OCI-LY7 (cell line): ENCODE data around the gene SP110. TPM values are rescaled to one million over a fixed set of nuclear protein-coding genes. Genes with fewer than 3 reads are reported as not detected.
A peak's percentile ranks its signal among the peaks of the same experiment; 100 is the strongest.

Experiments
- BruUV-seq: library from RNA; stranded (reverse); fragments of 400-500 nt; replicated peaks from 2 replicates; lab custom pipeline; 2021; lab: Mats Ljungman, UMichigan
- CTCF ChIA-PET: fragments of 300-600 bp; sonication (Branson Sonifier 250); formaldehyde crosslinking; loops from one replicate; lab custom pipeline; 2022; ENCODE audit warnings: antibody characterized with exemption; ENCODE audit not compliant: unreplicated experiment; lab: Charles Lee
- POLR2A ChIA-PET: fragments of 300-600 bp; sonication (Branson Sonifier 250); formaldehyde crosslinking; loops from one replicate; lab custom pipeline; 2022; ENCODE audit warnings: antibody characterized with exemption; lab: Charles Lee
- DNase-seq: peaks from one replicate; pipeline ENCODE4 v3.0.0-alpha.2; 2015; ENCODE audit warnings: low spot score
- H2AFZ ChIP-seq: fragments of 200-600 bp; sonication (generic), shearing (Covaris generic); 2 replicates; pipeline ENCODE4 v1.6.1; 2014; ENCODE audit warnings: mild to moderate bottlenecking, antibody characterized with exemption, low read length, moderate library complexity
- H3K27ac ChIP-seq: fragments of 200-600 bp; sonication (generic); 2 replicates; pipeline ENCODE4 v1.5.1; 2014; ENCODE audit warnings: mixed run types, low read depth, mild to moderate bottlenecking, moderate library complexity, low read length, inconsistent platforms; ENCODE audit not compliant: poor library complexity, severe bottlenecking
- H3K36me3 ChIP-seq: fragments of 200-600 bp; sonication (generic); 2 replicates; pipeline ENCODE4 v1.6.1; 2014; ENCODE audit warnings: mild to moderate bottlenecking, antibody characterized with exemption, low read length, moderate library complexity, mixed read lengths; ENCODE audit not compliant: insufficient read depth
- H3K4me1 ChIP-seq: fragments of 200-600 bp; sonication (generic); 2 replicates; pipeline ENCODE4 v1.5.1; 2014; ENCODE audit warnings: mild to moderate bottlenecking, low read length; ENCODE audit not compliant: insufficient read depth, poor library complexity, severe bottlenecking
- H3K4me2 ChIP-seq: fragments of 200-600 bp; sonication (generic); 2 replicates; pipeline ENCODE4 v1.6.1; 2014; ENCODE audit warnings: mild to moderate bottlenecking, low read length
- H3K4me3 ChIP-seq: fragments of 200-600 bp; sonication (generic); 2 replicates; pipeline ENCODE4 v1.5.1; 2014; ENCODE audit warnings: mild to moderate bottlenecking, low read depth, low read length; ENCODE audit not compliant: poor library complexity, severe bottlenecking
- H3K79me2 ChIP-seq: fragments of 200-600 bp; sonication (generic); 2 replicates; pipeline ENCODE4 v1.6.1; 2016; ENCODE audit warnings: low read depth, mild to moderate bottlenecking, low read length, moderate library complexity, mixed read lengths; ENCODE audit not compliant: insufficient read depth
- H3K9me2 ChIP-seq: fragments of 200-600 bp; sonication (generic); 2 replicates; pipeline ENCODE4 v1.6.1; 2016; ENCODE audit warnings: mild to moderate bottlenecking, low read length, mixed read lengths; ENCODE audit not compliant: insufficient read depth
- H3K9me3 ChIP-seq: fragments of 200-600 bp; sonication (generic); 2 replicates; pipeline ENCODE4 v1.6.1; 2014; ENCODE audit warnings: mild to moderate bottlenecking, mixed run types, low read length, mixed read lengths
- H4K20me1 ChIP-seq: fragments of 200-600 bp; sonication (generic); 2 replicates; pipeline ENCODE4 v1.6.1; 2014; ENCODE audit warnings: mild to moderate bottlenecking, antibody characterized with exemption, low read length, moderate library complexity, mixed read lengths; ENCODE audit not compliant: insufficient read depth
- CTCF ChIP-seq: fragments of 200-600 bp; sonication (generic); conservative IDR thresholded peaks from 2 replicates; pipeline ENCODE4 v1.5.1; 2014; ENCODE audit warnings: mild to moderate bottlenecking, antibody characterized with exemption, low read length, moderate library complexity, mixed read lengths
- EZH2phosphoT487 ChIP-seq: fragments of 200-600 bp; sonication (generic); IDR thresholded peaks from 2 replicates; pipeline ENCODE4 v1.6.1; 2018; ENCODE audit warnings: low read depth, borderline replicate concordance, mild to moderate bottlenecking, mixed run types, antibody characterized with exemption, low read length, moderate library complexity, mixed read lengths
- intact Hi-C: fragments of 100-400 bp; cut with micrococcal nuclease; formaldehyde crosslinking; loops from one replicate; pipeline ENCODE4 v1.10.0; 2022; ENCODE audit not compliant: unreplicated experiment
- total RNA-seq, 2 experiments: library from RNA; depleted of rRNA in 1 of 2; stranded (reverse); fragments of >200 nt in 1 of 2; shearing (Covaris generic) in 1 of 2; gene quantifications; 2 replicates each; pipeline ENCODE4 v1.2.3, GENCODE V29; 2014 to 2022

SP110 gene
- total RNA-seq, 2 experiments from 2014 or later, result 9.3 to 15.7 TPM

DNA sequence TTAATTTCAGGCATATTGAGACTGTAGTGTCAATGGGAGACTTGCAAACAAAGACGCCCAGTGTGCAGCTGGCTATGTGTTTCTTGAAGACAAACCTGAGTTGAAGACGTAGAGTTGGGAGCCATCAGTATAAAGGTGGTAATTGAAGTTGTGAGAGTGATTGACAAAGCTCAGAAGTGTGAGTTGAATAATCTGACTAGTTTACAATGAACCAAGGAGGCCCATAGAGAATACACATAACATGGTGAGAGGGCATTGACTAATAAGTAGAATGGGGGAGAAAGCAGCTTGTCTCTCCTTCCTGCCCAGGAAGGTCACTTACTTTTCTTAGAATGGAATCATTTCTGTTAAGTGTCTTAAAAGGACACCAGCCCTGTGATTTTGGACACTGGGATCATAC lies 14.1 kb downstream of the SP110 start:
- H3K4me3 ChIP-seq, result peak overlapping the region; percentile 24
- H3K27ac ChIP-seq, result peak overlapping the region; percentile 43
- no peaks in the 10 kb centered on the region for H3K9me2 ChIP-seq
- H2AFZ ChIP-seq, result no peak overlapping the region
- H3K36me3 ChIP-seq, result peaks cover 14% of the 10 kb centered on the region; the same call in 1 of the 2 replicates
- no TSS peak for BruUV-seq
- TF ChIP-seq EZH2phosphoT487, result no peak
- no peak for TF ChIP-seq CTCF
- DNase-seq, result no peak
- POLR2A ChIA-PET, result interaction anchor here (0.6 to 5.5 kb wide), 5 partner anchors 11 to 629 kb away, joined by 4 to 41 read pairs (median 4); partner anchors contain the start of gene SP110
- no peaks in the 10 kb centered on the region for H3K9me3 ChIP-seq
- no peaks in the 10 kb centered on the region; the same call in 1 of the 2 replicates for H4K20me1 ChIP-seq
- CTCF ChIA-PET, result no interaction called here
- intact Hi-C loops, result loop anchor here (1.0 to 10.0 kb wide), 4 partner anchors 21 to 599 kb away; no protein-coding TSS in a partner anchor
- H3K4me1 ChIP-seq, result peaks cover 70% of the 10 kb centered on the region
- H3K79me2 ChIP-seq, result no peaks in the 10 kb centered on the region
- H3K4me2 ChIP-seq, result peak overlapping the region; percentile 70

DNA sequence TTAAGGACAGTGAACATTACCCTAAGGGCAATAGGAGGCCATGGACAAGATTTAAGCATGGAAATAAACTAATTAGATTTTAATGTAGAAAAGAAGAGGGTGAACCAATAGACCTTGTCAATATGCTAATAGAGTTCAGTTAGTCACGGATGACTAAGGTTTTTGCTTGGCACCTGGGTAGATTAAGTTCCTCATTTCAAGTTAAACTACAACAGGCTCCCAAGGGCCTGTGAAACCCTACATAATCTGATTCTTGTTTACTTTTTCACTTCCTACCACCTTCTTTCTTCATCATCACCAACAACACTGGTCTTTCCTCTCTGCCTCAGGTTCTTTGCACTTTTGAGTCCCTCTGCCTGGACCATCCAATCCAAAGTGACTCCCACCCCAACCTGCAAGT lies 14.8 kb downstream of the SP110 start:
- intact Hi-C loops, result loop anchor here (1.0 to 10.0 kb wide), 4 partner anchors 21 to 600 kb away; no protein-coding TSS in a partner anchor
- Histone ChIP-seq H4K20me1 (no peaks in the 10 kb centered on the region; the same call in 1 of the 2 replicates), H2AFZ (no peak overlapping the region), H3K4me2 (peak overlapping the region; percentile 70), H3K4me1 (peaks cover 64% of the 10 kb centered on the region), H3K4me3 (peak overlapping the region; percentile 43), H3K79me2 (no peaks in the 10 kb centered on the region), H3K9me2 (no peaks in the 10 kb centered on the region), H3K36me3 (peaks cover 14% of the 10 kb centered on the region; the same call in 1 of the 2 replicates), H3K9me3 (no peaks in the 10 kb centered on the region), H3K27ac (peak overlapping the region; percentile 43)
- TF ChIP-seq EZH2phosphoT487, result no peak
- no peak for TF ChIP-seq CTCF
- BruUV-seq, result no TSS peak
- ChIA-PET POLR2A (interaction anchor here (0.6 to 5.5 kb wide), 6 partner anchors 12 to 517 kb away, joined by 3 to 41 read pairs (median 4); partner anchors contain the start of gene SP110), CTCF (interaction anchor here (0.5 kb wide), 1 partner anchor 55 kb away, joined by 3 read pairs; no protein-coding TSS in a partner anchor)
- DNase-seq, result peak; percentile 87

GRCh38 chr2:230203110-230203676 lies 16.6 kb downstream of the SP110 start:
- H3K4me2 ChIP-seq, result peak overlapping the region; percentile 70
- intact Hi-C loops, result loop anchor here (1.0 to 10.0 kb wide), 7 partner anchors 196 to 602 kb away; partner anchors contain the start of genes CAB39 and SP100
- CTCF ChIA-PET, result interaction anchor here (0.6 to 0.8 kb wide), 2 partner anchors 293 to 407 kb away, joined by 3 read pairs; no protein-coding TSS in a partner anchor
- H3K9me2 ChIP-seq, result no peaks in the 10 kb centered on the region
- H3K79me2 ChIP-seq, result no peaks in the 10 kb centered on the region
- no peak overlapping the region for H2AFZ ChIP-seq
- DNase-seq, result peak; percentile 89
- H3K36me3 ChIP-seq, result peaks cover 9% of the 10 kb centered on the region; the same call in 1 of the 2 replicates
- peak overlapping the region; percentile 42 for H3K4me3 ChIP-seq
- BruUV-seq, result no TSS peak
- TF ChIP-seq CTCF (peak; percentile 55; the same call in 1 of the 2 replicates), EZH2phosphoT487 (no peak)
- H3K4me1 ChIP-seq, result peaks cover 47% of the 10 kb centered on the region
- no peaks in the 10 kb centered on the region for H4K20me1 ChIP-seq
- POLR2A ChIA-PET, result interaction anchor here (0.7 to 1.6 kb wide), 6 partner anchors 15 to 215 kb away, joined by 3 to 5 read pairs (median 3); no protein-coding TSS in a partner anchor
- H3K27ac ChIP-seq, result no peak overlapping the region
- H3K9me3 ChIP-seq, result no peaks in the 10 kb centered on the region
